HG03439 (cell line): Measurements from ENCODE around the gene RDH12.
"Not testable (repeated sequence)": the region's sequence is repeated elsewhere in the genome, so short reads cannot be mapped to it uniquely, and the experiment has no call there.

Experiments used
- ATAC-seq: cut with Tn5 transposase; IDR thresholded peaks from one replicate; pipeline ENCODE4 v1.9.1; 2021; ENCODE audit warnings: mild to moderate bottlenecking, moderate library complexity; ENCODE audit not compliant: unreplicated experiment

The RDH12 gene

DNA sequence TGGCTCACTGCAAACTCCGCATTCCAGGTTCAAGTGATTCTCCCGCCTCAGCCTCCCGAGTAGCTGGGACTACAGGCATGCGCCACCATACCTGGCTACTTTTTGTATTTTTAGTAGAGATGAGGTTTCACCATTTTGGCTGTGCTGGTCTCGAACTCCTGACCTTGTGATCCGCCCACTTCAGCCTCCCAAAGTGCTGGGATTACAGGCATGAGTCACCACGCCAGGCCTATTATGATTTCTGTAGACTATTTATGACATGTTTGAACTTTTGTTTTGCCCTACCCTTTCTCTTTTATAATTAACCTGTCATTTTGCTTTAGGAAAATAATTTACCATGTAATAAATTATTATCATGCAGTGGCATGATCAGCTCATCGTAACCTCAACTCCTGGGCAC is at the start of gene RDH12:
Gene RDH12, plus strand, starts transcription at position 395 of the 400 bp plus-strand sequence. CDS start 20,757 bp downstream, outside the sequence.
- not testable (repeated sequence) for ATAC-seq

DNA sequence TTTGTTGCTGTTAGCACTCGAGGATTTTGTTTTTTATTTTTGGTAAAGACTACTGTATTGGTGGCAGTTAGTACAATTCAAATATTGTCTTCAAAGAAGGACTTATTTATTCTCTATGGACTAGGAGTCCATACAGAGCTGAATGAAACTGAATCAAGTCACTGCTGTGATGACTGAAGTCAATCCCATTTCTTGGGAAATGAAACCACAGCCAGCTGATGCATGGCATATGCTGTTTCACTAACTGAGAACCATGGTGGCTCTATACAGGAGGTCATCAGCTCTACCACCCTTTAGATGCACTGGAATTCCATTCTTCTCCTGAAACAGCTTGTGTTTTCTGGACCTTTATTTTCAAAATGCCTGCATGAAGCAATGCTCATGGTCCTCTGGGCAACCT is 49.5 kb upstream of the RDH12 start:
- no peak for ATAC-seq

DNA sequence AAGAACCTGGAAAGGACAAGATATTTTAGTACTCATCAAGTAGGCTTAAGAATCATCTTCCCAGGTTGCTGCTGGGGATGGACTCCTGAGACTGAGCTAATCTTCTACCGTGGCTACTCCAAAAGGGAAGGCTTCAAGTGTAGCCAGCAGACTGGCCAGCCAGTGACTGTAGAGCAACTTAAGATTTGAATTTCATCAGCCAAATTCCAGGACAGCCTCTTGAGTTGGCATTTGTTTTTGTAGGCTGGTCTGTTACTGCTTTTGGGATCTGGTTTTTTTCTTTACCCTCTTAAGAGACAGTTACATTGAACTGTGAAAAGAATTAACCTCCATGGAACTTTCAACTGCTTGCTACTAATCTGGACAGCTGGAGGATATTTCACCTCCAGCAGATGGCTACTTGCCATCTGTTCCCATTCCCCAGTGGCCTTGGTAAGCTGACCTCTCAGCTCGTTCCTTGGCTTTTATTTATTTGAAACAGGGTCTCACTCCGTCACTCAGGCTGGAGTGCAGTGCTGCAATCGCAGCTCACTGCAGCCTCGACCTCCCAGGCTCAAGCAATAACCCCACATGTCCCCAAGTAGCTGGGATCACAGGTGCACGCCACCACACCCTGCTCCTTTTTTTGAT is 47.9 kb upstream of the RDH12 start:
- no peak for ATAC-seq

DNA sequence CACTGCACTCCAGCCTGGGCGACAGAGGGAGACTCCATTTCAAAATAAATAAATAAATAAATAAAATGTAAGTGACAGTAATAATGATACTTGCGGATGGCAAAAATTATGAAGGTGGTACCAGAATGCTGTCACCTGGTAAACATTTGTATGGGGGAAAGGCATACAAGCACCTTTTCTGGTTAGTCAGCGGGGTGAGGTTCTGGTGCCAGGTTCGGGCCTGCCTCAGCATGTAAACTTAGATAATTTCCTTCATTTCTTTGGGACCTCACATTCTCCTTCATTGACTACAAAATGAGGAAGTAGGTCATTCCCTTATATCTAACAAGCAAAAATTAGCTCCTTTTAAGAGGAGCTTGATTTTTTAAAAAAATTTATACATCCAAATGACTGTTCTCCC is 38.1 kb upstream of the RDH12 start:
- ATAC-seq = no peak

DNA sequence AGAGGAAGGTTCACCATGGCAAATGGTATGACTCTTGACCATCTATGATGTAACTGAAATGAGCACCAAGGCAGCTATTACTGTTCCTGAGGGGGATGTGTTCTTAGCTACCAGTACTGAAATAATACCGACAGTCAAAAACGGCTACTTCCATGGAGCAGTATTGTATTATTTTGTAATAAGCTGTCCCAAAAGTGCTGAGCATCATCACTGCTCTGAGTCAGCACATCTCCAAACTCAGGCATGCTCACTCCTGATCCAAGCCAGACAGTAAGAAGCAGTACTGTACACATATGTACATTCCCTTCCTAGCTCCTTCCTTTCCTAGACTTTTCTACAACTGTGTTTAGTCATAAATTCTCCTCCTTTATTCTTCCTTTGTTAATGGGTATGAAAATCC is 35.8 kb upstream of the RDH12 start:
- no peak for ATAC-seq

DNA sequence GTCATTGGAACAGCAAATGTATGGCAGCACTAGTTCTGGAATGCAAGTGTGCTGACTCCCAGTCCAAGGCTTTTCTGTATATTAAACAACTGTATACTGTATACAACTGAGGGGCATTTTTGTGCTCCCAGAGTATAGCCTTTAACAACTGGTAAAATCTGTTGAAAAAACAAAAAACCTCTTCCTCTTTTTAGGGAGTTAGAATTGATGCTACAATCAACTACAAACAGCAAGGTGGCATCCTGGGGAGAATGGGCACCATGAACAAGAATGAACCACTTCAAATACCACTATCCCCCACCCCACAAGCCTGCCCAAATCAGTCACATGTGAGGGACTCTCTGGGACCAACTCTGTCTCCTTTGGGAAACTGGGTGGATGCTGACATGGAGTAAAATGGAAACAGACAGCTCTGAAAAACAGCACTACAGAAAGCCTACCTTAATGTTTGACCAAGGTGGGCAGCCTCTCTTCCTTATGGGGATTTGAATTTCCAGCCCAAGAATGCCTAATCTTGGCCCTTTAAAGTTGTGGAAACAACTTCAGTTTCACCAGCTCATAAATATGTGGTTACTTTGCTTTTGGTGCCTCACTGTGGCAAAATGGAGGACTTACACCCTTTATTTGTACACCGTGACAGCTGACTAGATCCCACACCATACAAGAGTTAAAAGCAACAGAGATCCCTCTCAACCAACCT is 34.8 kb upstream of the RDH12 start:
- no peak for ATAC-seq

DNA sequence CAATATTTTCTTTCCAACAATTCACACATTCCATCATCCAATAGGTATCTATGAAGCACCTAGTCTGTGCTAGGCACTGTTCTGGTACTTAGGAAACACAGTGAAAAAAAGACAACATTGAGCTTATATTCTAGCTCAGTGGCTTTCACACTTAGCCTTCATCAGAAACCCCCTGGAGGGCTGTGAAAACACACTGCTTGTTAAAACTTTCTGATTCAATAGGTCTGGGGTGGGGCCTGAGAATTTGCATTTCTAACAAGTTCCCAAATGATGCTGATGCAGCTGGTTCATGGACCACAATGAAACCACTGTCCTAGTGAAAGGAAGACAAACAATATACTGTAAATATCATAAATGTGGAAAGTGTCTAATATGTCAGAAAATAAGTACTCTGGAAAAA is 33.1 kb upstream of the RDH12 start:
- no peak for ATAC-seq

DNA sequence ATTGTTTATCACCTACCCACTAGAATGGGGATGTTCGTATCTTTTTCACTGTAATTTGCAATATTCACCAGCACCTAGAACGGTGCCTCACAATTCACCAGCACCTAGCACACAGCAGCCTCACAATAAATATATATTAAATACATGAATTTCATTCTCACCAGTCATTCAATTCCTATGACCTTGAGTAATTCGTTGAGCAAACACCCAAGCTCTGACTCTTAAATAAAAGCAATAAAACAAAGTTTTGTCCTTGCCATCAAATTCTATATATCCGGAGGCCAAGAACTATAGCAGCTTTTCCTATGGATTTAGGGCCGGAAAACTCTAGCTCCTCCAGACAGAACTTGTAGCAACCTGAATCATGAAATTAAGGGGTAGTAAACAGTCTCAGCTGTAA is 28.2 kb upstream of the RDH12 start:
- no peak for ATAC-seq

DNA sequence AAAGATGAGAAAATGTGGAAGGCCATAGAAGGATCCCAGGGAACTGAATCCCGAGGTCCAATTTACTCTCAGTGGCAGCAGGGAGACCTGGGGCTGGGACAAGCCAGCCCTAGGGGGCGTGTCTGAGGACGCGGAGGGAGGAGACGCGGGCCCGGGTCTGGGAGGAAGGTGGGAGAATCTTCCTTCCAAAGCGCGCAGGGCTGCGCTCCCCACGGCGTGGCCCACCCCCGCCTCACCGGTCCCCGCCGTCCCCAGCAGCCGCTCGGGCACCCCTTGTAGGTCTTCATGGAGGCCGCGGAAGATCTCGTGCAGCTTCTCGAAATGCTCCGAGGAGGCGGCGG is 27.6 kb upstream of the RDH12 start:
- peak; percentile 41 for ATAC-seq

DNA sequence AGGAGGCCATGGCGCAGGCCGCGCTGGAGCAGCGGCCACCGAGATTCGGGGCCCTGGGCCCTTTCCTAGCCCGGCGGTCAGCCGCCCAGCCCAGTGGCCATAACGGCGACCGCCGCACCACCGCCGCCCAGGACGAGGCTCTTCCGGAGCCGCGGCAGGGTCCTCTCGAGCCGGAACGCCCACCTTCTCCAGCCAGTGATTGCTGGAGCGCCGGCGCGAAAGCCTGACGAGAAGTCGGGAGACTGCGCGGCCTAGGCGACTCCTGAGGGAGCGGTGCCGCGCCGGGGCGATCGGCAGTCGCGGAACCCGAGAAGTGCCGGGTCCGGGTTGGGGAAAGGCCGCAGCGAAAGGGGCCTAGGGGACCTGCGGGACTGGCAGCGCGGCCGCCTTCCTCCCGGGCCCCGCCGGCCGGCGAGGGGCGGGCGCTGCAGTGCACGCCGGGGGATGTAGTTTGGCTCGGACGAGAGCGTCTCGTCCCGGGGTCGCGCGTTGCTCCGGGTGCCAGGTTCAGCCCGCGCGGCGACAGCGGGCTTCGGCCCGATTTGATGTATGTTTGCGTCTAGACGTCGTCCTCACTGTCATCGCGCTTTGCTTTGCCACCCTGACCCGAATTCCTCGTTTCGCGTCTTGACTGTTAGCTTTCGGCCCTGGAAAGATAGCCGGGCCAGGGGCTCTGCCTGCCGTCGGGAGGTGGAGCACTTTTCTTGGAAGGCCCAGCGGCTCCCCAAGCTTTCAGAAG is 27.0 kb upstream of the RDH12 start, which contains the start of gene VTI1B:
Gene VTI1B, minus strand, starts transcription at position 153 of the 739 bp plus-strand sequence. Its CDS starts 143 bp downstream, at position 10.
- peak; percentile 88 for ATAC-seq

DNA sequence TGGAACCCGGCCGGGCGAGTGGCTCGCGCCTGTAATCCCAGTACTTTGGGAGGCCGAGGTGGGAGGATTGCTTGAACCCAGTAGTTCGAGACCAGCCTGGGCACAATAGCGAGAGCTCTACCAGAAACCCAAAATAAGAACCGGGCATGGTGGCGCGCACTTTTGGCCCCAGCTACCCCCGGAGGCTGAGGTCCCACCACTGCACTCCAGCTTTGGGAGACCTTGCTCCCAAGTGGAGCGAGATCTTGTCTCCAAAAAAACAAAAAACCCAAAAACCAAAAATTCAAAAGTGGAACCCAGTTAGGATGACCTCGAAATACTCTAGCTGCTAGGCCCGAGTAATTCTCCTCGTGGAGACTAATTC is 26.5 kb upstream of the RDH12 start:
- ATAC-seq = no peak

DNA sequence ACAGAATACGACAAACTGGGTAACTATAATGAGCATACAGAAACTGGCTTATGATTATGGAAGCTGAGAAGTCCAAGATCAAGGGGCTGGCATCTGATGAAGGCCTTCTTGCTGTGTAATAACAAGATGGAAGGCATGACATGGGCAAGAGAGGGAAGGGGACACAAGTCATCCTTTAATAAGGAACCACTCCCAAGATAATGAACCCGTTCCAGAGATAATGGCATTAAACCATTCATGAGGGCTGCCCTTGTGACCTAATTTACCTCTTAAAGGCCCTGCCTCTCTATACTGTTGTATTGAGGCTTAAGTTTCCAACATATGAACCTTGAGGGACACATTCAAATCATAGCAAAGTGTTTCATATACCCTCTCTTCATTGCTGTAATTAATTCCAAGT is 22.7 kb upstream of the RDH12 start:
- ATAC-seq = no peak

DNA sequence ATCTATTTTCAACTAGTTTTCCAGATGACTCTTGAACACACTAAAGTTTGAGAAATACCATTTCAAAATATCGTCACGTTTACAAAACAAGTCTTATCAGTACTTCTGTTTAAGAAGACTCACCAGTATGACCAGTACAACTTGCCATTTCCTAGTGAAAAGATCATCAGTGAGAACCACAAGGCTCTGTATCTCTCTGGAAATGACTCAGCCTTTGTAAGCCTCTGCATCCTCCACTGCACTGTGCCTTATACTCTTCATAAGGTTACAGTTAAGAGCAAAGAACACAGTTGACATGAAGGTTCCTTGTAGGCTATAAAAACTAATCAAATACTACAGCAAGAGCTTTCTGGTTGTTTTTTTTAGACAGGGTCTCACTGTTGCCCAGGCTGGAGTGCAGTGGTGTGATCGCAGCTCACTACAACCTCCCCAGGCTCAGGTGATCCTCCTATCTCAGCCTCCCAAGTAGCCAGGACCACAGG is 21.5 kb upstream of the RDH12 start:
- peak; percentile 93 for ATAC-seq

DNA sequence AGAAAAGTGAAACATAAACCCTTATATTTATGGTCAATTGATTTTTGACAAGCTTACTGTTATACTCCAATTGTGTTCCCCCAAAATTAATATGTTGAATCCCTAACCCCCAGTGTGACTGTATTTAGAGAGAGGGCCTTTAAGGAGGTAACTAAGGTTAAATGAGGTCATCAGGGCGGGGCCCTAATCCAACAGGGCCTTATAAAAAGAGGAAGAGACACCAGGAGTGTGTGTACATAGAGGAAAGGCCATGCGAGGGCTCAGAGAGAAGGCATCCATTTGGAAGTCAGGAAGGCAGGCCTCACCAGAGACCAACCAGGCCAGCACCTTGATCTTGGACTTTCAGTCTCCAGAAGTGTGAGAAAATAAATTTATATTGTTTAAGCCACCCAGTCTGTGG is 20.7 kb upstream of the RDH12 start:
- no peak for ATAC-seq

DNA sequence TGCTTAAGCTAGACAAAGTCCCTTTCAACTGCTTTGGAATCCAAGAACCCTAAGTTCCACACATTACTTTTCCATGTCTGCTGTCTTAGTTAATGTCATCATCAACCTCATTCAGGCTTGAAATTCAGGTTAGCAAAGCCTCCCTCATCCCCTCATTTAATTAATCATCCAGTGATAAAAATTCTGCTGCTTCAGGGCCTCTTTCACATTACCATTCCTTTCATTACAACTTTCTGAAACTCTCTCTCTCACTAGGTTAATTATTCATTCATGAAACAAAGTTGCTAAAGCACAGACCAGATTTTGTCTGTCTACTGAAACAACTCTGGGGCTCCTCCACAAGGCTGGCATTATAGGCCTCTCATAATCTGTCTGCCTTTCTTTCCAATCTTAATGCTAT is 17.8 kb upstream of the RDH12 start:
- ATAC-seq = no peak

DNA sequence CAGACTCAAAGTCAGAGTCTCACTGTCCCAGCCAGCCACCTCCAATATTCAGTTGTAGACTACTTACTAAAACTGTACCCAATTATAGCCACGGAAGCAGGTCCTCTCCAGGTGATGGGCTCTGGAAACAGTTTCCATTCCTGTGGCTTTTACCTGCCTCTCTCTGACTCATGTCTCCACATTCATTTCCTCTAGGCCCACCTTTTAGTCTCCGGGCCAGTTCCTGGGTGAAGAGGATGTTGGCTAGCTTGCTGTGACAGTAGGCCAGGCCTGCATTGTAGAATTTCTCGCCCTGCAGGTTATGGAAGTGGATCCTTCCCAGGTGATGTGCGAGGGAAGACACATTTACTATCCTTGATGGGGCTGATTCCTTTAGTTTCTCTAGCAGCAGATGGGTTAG is 11.7 kb upstream of the RDH12 start:
- no peak for ATAC-seq

DNA sequence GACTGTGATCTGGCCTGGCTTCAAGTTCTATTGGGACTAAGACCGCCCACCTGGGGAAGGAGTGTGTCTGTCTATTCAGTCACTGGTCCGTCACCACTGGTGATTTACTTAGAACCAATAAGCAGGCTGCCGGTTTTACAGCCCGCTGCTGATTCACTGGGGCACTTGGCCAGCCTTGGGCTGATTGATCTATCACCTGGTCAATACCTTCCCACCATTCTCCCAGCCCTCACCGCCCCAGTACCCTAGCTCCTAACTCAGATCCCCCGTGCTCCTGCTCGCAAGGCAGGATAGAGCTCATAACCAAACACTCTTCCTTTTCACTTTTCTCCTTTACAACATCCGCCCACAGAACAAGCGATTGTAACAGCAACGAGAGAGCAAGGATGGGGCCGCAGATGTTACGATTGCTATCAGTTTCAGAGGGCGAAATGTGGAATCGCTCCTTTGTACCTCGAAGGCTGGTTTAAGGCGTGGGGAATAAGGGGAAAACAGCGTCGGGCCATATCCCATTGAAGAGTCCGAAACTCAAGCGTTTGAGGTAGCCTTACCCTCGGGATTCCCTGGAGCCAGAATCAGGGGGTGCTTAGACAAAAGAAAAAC is 6.8 kb upstream of the RDH12 start:
- peak; percentile 77 for ATAC-seq

DNA sequence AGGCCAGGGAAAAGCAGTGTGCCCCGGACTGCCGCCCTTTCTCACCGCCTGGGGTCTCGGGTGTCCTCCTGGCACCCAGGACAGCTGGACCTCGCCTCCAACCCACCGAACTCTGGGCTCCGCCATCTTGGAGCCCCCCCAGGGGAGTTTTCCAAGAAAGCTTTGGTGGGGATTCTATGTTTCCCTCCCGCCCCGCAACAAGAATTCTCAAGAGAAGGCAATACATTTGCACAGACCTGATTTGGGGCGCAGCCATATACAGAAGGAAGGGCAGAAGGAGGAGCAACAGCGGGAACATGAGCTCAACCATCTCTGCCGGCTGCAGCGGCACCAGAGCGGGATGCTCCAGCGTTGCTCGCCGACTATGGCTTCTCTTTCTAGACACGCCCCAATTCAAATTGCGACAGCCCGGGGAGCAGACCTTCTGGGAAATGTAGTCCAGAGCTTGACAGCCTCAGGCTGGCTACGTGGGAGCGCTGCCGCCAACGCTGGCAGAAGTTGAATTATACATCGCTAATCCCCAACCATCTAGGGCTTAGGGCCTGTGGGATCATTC is 6.2 kb upstream of the RDH12 start, which contains the start of gene RDH11:
Gene RDH11, minus strand, starts transcription at position 371 of the 556 bp plus-strand sequence. Its CDS starts 61 bp downstream, at position 310.
- ATAC-seq = peak; percentile 90

DNA sequence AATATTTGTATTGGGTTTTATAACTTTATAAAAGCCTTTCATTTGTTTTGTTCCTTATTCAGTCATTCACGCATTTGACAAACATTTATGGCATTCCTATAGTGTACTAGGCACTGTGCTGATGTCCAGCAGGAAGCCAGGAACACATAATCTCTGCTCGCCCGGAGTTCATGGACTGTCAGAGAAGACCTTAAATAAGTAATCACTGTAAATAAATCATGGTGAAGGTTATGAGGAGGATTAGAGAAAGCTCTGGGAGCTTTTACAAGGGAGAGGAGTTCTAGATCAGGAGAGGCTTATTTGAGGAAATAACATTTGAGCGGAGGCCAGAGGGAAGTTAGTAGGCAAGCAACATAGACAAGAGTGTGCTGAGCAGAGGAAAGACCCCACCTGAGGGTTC is 4.7 kb upstream of the RDH12 start:
- no peak for ATAC-seq

DNA sequence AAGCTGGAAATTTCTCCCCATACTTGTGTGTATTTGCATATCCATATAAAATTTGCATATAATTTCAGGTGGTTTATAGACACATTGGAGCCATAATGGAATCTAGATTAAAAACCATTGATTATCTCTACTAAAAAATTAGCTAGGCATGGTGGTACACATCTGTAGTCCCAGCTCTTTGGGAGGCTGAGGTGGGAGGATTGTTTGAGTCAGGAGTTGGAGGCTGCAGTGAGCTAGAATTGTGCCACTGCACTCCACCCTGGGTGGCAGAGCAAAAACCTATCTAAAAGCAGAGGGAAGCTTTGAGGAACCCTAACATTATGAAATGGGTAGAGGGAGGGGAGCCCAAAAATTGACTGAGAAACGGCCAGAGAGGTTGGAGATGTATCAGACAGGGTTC is 3.5 kb upstream of the RDH12 start:
- no peak for ATAC-seq

DNA sequence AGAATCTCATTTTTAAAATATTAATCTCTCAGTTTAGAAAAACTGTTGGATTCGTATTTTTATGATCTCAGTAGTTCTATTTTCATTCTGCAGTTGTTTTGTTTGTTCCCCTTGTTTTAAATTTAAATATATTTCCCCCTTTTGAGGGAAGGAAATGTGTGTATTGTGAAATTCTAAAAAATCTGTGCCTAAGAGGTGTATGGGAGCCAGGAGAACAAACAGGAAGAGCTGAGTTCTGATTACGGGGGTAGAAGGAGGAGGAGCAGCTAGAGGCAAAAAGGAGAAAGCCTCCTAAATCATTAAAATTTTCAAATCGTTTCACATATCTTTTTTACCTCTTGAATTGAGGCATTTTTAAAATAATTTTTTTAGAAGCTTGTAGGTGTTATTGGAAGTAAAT is 2.3 kb downstream of the RDH12 start:
- no peak for ATAC-seq
